ENCODE measurements around the gene DACH1. TPM values are rescaled to one million over a fixed set of nuclear protein-coding genes. Genes with fewer than 3 reads are reported as not detected.

The DACH1 gene
- total and polyA plus RNA-seq, 2 donors, result 2.5 to 2.7 TPM

- Histone ChIP-seq H3K4me3 (ENCODE audit: low read length in 2 of 2) (no peak overlapping the region), H3K9me3 (ENCODE audit: control insufficient read depth in 2 of 2, insufficient read depth in 1 of 2, low read length in 1 of 2) (no peaks in the 10 kb centered on the region), H3K4me1 (ENCODE audit: control insufficient read depth in 2 of 2, insufficient read depth in 2 of 2, low read length in 2 of 2) (no peaks in the 10 kb centered on the region), H3K27ac (ENCODE audit: low read depth in 1 of 2, low read length in 1 of 2) (no peak overlapping the region), H3K27me3 (ENCODE audit: control insufficient read depth in 2 of 2, insufficient read depth in 1 of 2, low read length in 1 of 2) (no peaks in the 10 kb centered on the region), H3K36me3 (ENCODE audit: control insufficient read depth in 2 of 2, insufficient read depth in 2 of 2, low read length in 1 of 2) (no peaks in the 10 kb centered on the region)
- 100% methylated on average over 1 of the region's 1 CpG for WGBS
- no peak for DNase-seq (ENCODE audit: low read depth in 6 of 9, low spot score in 9 of 9)
Observed at GRCh38 chr13:71817335-71817734, 49.7 kb downstream of the DACH1 start.

GRCh38 chr13:71814806-71815360 lies 52.1 kb downstream of the DACH1 start:
- peak in 1 of 9 donors; percentile 15 for DNase-seq (ENCODE audit: low read depth in 6 of 9, low spot score in 9 of 9)
- Histone ChIP-seq H3K4me1 (ENCODE audit: control insufficient read depth in 2 of 2, insufficient read depth in 2 of 2, low read length in 2 of 2) (no peaks in the 10 kb centered on the region), H3K4me3 (ENCODE audit: low read length in 2 of 2) (no peak overlapping the region), H3K27ac (ENCODE audit: low read depth in 1 of 2, low read length in 1 of 2) (no peak overlapping the region), H3K9me3 (ENCODE audit: control insufficient read depth in 2 of 2, insufficient read depth in 1 of 2, low read length in 1 of 2) (no peaks in the 10 kb centered on the region), H3K27me3 (ENCODE audit: control insufficient read depth in 2 of 2, insufficient read depth in 1 of 2, low read length in 1 of 2) (no peaks in the 10 kb centered on the region), H3K36me3 (ENCODE audit: control insufficient read depth in 2 of 2, insufficient read depth in 2 of 2, low read length in 1 of 2) (no peaks in the 10 kb centered on the region)
- WGBS, result 58% methylated on average over 4 of the region's 4 CpGs

GRCh38 chr13:71813187-71813586 lies 53.8 kb downstream of the DACH1 start:
- Histone ChIP-seq H3K27me3 (ENCODE audit: control insufficient read depth in 2 of 2, insufficient read depth in 1 of 2, low read length in 1 of 2) (no peaks in the 10 kb centered on the region), H3K36me3 (ENCODE audit: control insufficient read depth in 2 of 2, insufficient read depth in 2 of 2, low read length in 1 of 2) (no peaks in the 10 kb centered on the region), H3K9me3 (ENCODE audit: control insufficient read depth in 2 of 2, insufficient read depth in 1 of 2, low read length in 1 of 2) (no peaks in the 10 kb centered on the region), H3K4me3 (ENCODE audit: low read length in 2 of 2) (no peak overlapping the region), H3K27ac (ENCODE audit: low read depth in 1 of 2, low read length in 1 of 2) (no peak overlapping the region), H3K4me1 (ENCODE audit: control insufficient read depth in 2 of 2, insufficient read depth in 2 of 2, low read length in 2 of 2) (no peaks in the 10 kb centered on the region)
- DNase-seq (ENCODE audit: low read depth in 6 of 9, low spot score in 9 of 9), result no peak
- 98% methylated on average over 2 of the region's 2 CpGs for WGBS

GRCh38 chr13:71811344-71811743 lies 55.7 kb downstream of the DACH1 start:
- Histone ChIP-seq H3K36me3 (ENCODE audit: control insufficient read depth in 2 of 2, insufficient read depth in 2 of 2, low read length in 1 of 2) (no peaks in the 10 kb centered on the region), H3K27me3 (ENCODE audit: control insufficient read depth in 2 of 2, insufficient read depth in 1 of 2, low read length in 1 of 2) (no peaks in the 10 kb centered on the region), H3K27ac (ENCODE audit: low read depth in 1 of 2, low read length in 1 of 2) (no peak overlapping the region), H3K9me3 (ENCODE audit: control insufficient read depth in 2 of 2, insufficient read depth in 1 of 2, low read length in 1 of 2) (no peaks in the 10 kb centered on the region), H3K4me3 (ENCODE audit: low read length in 2 of 2) (no peak overlapping the region), H3K4me1 (ENCODE audit: control insufficient read depth in 2 of 2, insufficient read depth in 2 of 2, low read length in 2 of 2) (no peaks in the 10 kb centered on the region)
- no peak for DNase-seq (ENCODE audit: low read depth in 6 of 9, low spot score in 9 of 9)
- WGBS, result 95% methylated on average over 2 of the region's 2 CpGs

- DNase-seq (ENCODE audit: low read depth in 6 of 9, low spot score in 9 of 9), result no peak
- Histone ChIP-seq H3K4me3 (ENCODE audit: low read length in 2 of 2) (no peak overlapping the region), H3K27ac (ENCODE audit: low read depth in 1 of 2, low read length in 1 of 2) (no peak overlapping the region), H3K4me1 (ENCODE audit: control insufficient read depth in 2 of 2, insufficient read depth in 2 of 2, low read length in 2 of 2) (no peaks in the 10 kb centered on the region), H3K36me3 (ENCODE audit: control insufficient read depth in 2 of 2, insufficient read depth in 2 of 2, low read length in 1 of 2) (no peaks in the 10 kb centered on the region), H3K27me3 (ENCODE audit: control insufficient read depth in 2 of 2, insufficient read depth in 1 of 2, low read length in 1 of 2) (no peaks in the 10 kb centered on the region), H3K9me3 (ENCODE audit: control insufficient read depth in 2 of 2, insufficient read depth in 1 of 2, low read length in 1 of 2) (no peaks in the 10 kb centered on the region)
- 96% methylated on average over 1 of the region's 1 CpG for WGBS
Observed at GRCh38 chr13:71808708-71809107, 58.3 kb downstream of the DACH1 start.

- WGBS, result 58% methylated on average over 2 of the region's 2 CpGs
Observed at GRCh38 chr13:71806886-71807285, 60.1 kb downstream of the DACH1 start.

GRCh38 chr13:71803066-71803465 lies 63.9 kb downstream of the DACH1 start:
- Histone ChIP-seq H3K9me3 (ENCODE audit: control insufficient read depth in 2 of 2, insufficient read depth in 1 of 2, low read length in 1 of 2) (no peaks in the 10 kb centered on the region), H3K36me3 (ENCODE audit: control insufficient read depth in 2 of 2, insufficient read depth in 2 of 2, low read length in 1 of 2) (no peaks in the 10 kb centered on the region), H3K4me3 (ENCODE audit: low read length in 2 of 2) (no peak overlapping the region), H3K27ac (ENCODE audit: low read depth in 1 of 2, low read length in 1 of 2) (no peak overlapping the region), H3K4me1 (ENCODE audit: control insufficient read depth in 2 of 2, insufficient read depth in 2 of 2, low read length in 2 of 2) (no peaks in the 10 kb centered on the region), H3K27me3 (ENCODE audit: control insufficient read depth in 2 of 2, insufficient read depth in 1 of 2, low read length in 1 of 2) (no peaks in the 10 kb centered on the region)
- WGBS, result 98% methylated on average over 2 of the region's 2 CpGs
- no peak for DNase-seq (ENCODE audit: low read depth in 6 of 9, low spot score in 9 of 9)

More at GRCh38 chr13:71806886-71807285, 60.1 kb downstream of the DACH1 start:
- no peak overlapping the region for H3K4me3 ChIP-seq (ENCODE audit: low read length in 2 of 2)
- no peaks in the 10 kb centered on the region for H3K9me3 ChIP-seq (ENCODE audit: control insufficient read depth in 2 of 2, insufficient read depth in 1 of 2, low read length in 1 of 2)
- DNase-seq (ENCODE audit: low read depth in 6 of 9, low spot score in 9 of 9), result no peak
- no peaks in the 10 kb centered on the region for H3K27me3 ChIP-seq (ENCODE audit: control insufficient read depth in 2 of 2, insufficient read depth in 1 of 2, low read length in 1 of 2)
- H3K4me1 ChIP-seq (ENCODE audit: control insufficient read depth in 2 of 2, insufficient read depth in 2 of 2, low read length in 2 of 2), result no peaks in the 10 kb centered on the region
- H3K36me3 ChIP-seq (ENCODE audit: control insufficient read depth in 2 of 2, insufficient read depth in 2 of 2, low read length in 1 of 2), result no peaks in the 10 kb centered on the region
- H3K27ac ChIP-seq (ENCODE audit: low read depth in 1 of 2, low read length in 1 of 2), result no peak overlapping the region

- no peak for DNase-seq (ENCODE audit: low read depth in 6 of 9, low spot score in 9 of 9)
Observed at GRCh38 chr13:71801781-71802180, 65.2 kb downstream of the DACH1 start.

GRCh38 chr13:71801165-71801760 lies 65.7 kb downstream of the DACH1 start:
- H3K27me3 ChIP-seq (ENCODE audit: control insufficient read depth in 2 of 2, insufficient read depth in 1 of 2, low read length in 1 of 2), result no peaks in the 10 kb centered on the region
- 90% methylated on average over 3 of the region's 3 CpGs for WGBS
- H3K4me1 ChIP-seq (ENCODE audit: control insufficient read depth in 2 of 2, insufficient read depth in 2 of 2, low read length in 2 of 2), result no peaks in the 10 kb centered on the region
- no peak for DNase-seq (ENCODE audit: low read depth in 6 of 9, low spot score in 9 of 9)
- no peaks in the 10 kb centered on the region for H3K36me3 ChIP-seq (ENCODE audit: control insufficient read depth in 2 of 2, insufficient read depth in 2 of 2, low read length in 1 of 2)
- no peak overlapping the region for H3K27ac ChIP-seq (ENCODE audit: low read depth in 1 of 2, low read length in 1 of 2)
- H3K9me3 ChIP-seq (ENCODE audit: control insufficient read depth in 2 of 2, insufficient read depth in 1 of 2, low read length in 1 of 2), result no peaks in the 10 kb centered on the region
- no peak overlapping the region for H3K4me3 ChIP-seq (ENCODE audit: low read length in 2 of 2)

More at GRCh38 chr13:71801781-71802180, 65.2 kb downstream of the DACH1 start:
- no peaks in the 10 kb centered on the region for H3K4me1 ChIP-seq (ENCODE audit: control insufficient read depth in 2 of 2, insufficient read depth in 2 of 2, low read length in 2 of 2)
- 94% methylated on average over 2 of the region's 2 CpGs for WGBS
- no peaks in the 10 kb centered on the region for H3K27me3 ChIP-seq (ENCODE audit: control insufficient read depth in 2 of 2, insufficient read depth in 1 of 2, low read length in 1 of 2)
- no peak overlapping the region for H3K27ac ChIP-seq (ENCODE audit: low read depth in 1 of 2, low read length in 1 of 2)
- H3K9me3 ChIP-seq (ENCODE audit: control insufficient read depth in 2 of 2, insufficient read depth in 1 of 2, low read length in 1 of 2), result no peaks in the 10 kb centered on the region
- no peak overlapping the region for H3K4me3 ChIP-seq (ENCODE audit: low read length in 2 of 2)
- H3K36me3 ChIP-seq (ENCODE audit: control insufficient read depth in 2 of 2, insufficient read depth in 2 of 2, low read length in 1 of 2), result no peaks in the 10 kb centered on the region

All from thymus (tissue), 11 donors.